WERI-Rb-1 (cell line): ENCODE measurements around the gene CCNG2.

Source experiments
- DNase-seq: peaks from one replicate; pipeline ENCODE4 v3.0.0-alpha.2; 2020
- H3K27ac ChIP-seq: fragments of 250-450 bp; sonication (Bioruptor Pico); 2 replicates; pipeline ENCODE4 v1.5.1; 2020; ENCODE audit warnings: mild to moderate bottlenecking, moderate library complexity
- H3K27me3 ChIP-seq: fragments of 250-450 bp; sonication (Bioruptor Pico); 2 replicates; pipeline ENCODE4 v1.5.1; 2021; ENCODE audit warnings: mild to moderate bottlenecking, low read depth, moderate library complexity; ENCODE audit not compliant: insufficient read depth, severe bottlenecking
- H3K36me3 ChIP-seq: fragments of 250-450 bp; sonication (Bioruptor Pico); 2 replicates; pipeline ENCODE4 v1.5.1; 2020; ENCODE audit warnings: mild to moderate bottlenecking, moderate library complexity
- H3K4me3 ChIP-seq: 2 replicates; pipeline ENCODE4 v1.5.1; 2011; ENCODE audit warnings: low read depth, mild to moderate bottlenecking, control low read depth, low read length
- H3K9me3 ChIP-seq: fragments of 250-450 bp; sonication (Bioruptor Pico); 2 replicates; pipeline ENCODE4 v1.5.1; 2021; ENCODE audit warnings: mild to moderate bottlenecking, moderate library complexity; ENCODE audit not compliant: severe bottlenecking
- TF ChIP-seq, protein P1 (sequence below): IDR thresholded peaks from 2 replicates; pipeline ENCODE4 v1.5.1; 2011; ENCODE audit warnings: low read depth, mild to moderate bottlenecking, control low read depth, inconsistent platforms, low read length

The CCNG2 gene

DNA sequence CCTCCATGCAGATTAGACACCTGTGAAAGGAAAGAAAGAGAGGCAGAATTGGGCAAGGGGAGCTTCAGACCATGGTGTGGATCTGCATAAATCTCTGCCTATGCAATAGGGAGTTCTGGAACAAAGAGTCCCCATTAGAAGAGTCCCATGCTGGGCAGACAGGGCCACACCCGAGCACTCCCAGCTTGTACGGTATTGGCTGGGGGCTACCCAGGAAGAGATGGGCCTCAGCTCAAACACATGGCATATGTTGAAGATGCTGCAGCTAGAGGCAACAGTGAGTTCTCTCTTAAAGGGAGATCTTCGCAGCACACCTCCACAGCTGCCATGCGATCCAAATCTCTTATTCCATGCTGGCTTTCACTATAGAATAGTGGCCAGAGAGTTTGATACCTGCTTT is 24.7 kb downstream of the CCNG2 start:
- TF ChIP-seq, protein P1, sequence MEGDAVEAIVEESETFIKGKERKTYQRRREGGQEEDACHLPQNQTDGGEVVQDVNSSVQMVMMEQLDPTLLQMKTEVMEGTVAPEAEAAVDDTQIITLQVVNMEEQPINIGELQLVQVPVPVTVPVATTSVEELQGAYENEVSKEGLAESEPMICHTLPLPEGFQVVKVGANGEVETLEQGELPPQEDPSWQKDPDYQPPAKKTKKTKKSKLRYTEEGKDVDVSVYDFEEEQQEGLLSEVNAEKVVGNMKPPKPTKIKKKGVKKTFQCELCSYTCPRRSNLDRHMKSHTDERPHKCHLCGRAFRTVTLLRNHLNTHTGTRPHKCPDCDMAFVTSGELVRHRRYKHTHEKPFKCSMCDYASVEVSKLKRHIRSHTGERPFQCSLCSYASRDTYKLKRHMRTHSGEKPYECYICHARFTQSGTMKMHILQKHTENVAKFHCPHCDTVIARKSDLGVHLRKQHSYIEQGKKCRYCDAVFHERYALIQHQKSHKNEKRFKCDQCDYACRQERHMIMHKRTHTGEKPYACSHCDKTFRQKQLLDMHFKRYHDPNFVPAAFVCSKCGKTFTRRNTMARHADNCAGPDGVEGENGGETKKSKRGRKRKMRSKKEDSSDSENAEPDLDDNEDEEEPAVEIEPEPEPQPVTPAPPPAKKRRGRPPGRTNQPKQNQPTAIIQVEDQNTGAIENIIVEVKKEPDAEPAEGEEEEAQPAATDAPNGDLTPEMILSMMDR: no peak
- H3K9me3 ChIP-seq: no peaks in the 10 kb centered on the region
- H3K36me3 ChIP-seq: no peaks in the 10 kb centered on the region
- H3K27me3 ChIP-seq: no peaks in the 10 kb centered on the region
- no peak for DNase-seq
- no peak overlapping the region for H3K27ac ChIP-seq
- no peak overlapping the region for H3K4me3 ChIP-seq

DNA sequence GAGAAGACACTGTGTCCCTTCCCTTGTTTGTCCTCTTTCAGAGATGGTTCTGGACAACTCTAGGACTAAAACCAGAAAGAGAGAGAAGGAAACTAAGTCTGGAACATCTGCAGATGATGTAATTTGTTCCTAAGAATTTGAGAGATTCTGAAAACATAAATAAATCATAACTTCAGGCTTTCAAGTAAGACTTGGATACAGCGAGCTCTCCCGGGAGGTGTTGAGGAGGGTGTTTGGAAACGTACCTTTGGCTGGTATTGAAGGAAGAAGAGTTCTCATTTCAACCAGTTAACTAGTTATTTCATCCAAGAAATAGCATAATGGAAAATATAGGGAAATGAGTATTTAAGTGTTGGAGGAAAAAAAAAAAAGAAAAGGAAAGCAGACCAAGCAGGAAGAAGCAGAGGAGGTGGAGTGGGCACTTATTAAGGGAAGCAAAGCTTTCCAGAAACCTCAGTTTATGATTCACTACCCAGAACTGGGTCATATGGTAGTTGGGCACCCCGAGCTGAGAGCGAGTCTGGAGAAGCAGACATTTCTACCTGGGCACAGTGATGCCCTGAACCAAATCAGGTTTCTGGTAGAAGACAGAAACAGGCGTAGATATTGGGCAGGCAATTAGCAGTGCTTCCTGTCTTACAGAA is 26.9 kb downstream of the CCNG2 start:
- Histone ChIP-seq H3K9me3 (no peaks in the 10 kb centered on the region), H3K4me3 (no peak overlapping the region), H3K36me3 (no peaks in the 10 kb centered on the region), H3K27me3 (no peaks in the 10 kb centered on the region), H3K27ac (no peak overlapping the region)
- TF ChIP-seq, protein P1: no peak
- DNase-seq: no peak

DNA sequence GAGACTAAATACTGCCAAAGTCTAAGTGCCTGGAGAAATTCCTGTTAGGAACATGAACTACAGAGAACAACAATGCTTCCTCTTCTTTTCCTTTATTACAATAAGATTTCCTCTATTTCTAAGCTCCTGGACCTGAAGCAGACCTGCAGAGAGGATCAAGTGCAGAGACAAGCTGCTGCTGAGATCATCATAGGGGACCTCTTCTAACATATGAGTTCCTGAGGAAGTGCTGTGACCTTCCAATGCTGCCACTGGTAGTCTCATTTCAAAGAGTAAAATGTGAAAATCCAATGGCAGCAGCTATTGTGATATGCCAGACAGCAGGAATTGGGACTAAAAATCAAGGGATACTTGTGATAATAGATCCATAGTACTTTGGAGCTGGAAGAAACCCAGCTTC is 28.0 kb downstream of the CCNG2 start:
- Histone ChIP-seq H3K36me3 (no peaks in the 10 kb centered on the region), H3K27me3 (no peaks in the 10 kb centered on the region), H3K4me3 (no peak overlapping the region), H3K9me3 (no peaks in the 10 kb centered on the region), H3K27ac (no peak overlapping the region)
- TF ChIP-seq, protein P1: no peak
- no peak for DNase-seq

DNA sequence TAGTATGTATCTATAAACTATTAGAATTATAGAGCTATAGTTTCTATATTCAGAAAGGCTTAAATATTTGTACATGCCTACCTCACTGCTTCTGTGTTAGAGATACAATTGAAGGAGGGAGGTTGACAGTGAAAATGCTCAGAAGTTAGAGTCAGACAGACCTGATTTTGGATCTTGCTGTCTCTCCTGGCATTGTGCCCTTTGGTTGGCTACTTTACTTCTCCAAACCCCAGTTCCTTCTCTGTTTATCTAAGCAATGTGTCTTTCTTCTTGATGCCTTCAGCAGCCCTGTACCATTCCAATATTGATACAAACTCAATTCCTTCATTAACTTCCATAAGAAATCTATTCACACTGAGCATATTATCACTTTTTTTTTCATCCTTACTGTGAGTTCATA is 28.7 kb downstream of the CCNG2 start:
- H3K36me3 ChIP-seq: no peaks in the 10 kb centered on the region
- TF ChIP-seq, protein P1: no peak
- no peak overlapping the region for H3K27ac ChIP-seq
- no peak for DNase-seq
- no peaks in the 10 kb centered on the region for H3K27me3 ChIP-seq
- no peaks in the 10 kb centered on the region for H3K9me3 ChIP-seq
- no peak overlapping the region for H3K4me3 ChIP-seq

DNA sequence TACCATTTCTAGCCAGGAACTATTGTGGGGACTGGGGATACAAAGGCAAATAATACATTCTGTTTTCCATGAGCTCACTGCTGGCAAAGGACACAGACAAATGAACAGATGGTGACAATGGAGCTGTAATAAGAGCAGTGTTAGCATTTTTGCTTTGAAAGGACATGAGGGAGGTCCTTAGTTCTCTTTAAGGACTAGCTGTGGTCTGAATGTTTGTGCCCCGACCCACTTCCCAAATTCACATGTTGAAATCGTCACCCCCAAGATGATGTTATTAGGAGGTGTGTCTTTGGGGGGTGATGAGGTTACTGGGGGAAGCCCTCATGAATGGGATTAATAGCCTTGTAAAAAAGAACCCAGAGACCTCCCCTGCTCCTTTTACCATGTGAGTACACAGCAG is 30.3 kb downstream of the CCNG2 start:
- DNase-seq: no peak
- Histone ChIP-seq H3K27me3 (no peaks in the 10 kb centered on the region), H3K4me3 (no peak overlapping the region), H3K9me3 (no peaks in the 10 kb centered on the region), H3K36me3 (no peaks in the 10 kb centered on the region), H3K27ac (peak overlapping the region; percentile 53)
- TF ChIP-seq, protein P1: no peak
